ENCODE results near the gene PANK2.
"Not testable (repeated sequence)": the region's sequence is repeated elsewhere in the genome, so short reads cannot be mapped to it uniquely, and the experiment has no call there.

The PANK2 gene

GRCh38 chr20:3901028-3901705, 12.0 kb downstream of the PANK2 start:
- CTCF ChIA-PET: no interaction called here
- peak overlapping the region; percentile 60 for H3K27ac Mint-ChIP-seq
- H3K4me1 Mint-ChIP-seq: peaks cover 60% of the 10 kb centered on the region
- DNase-seq: no peak
- H3K4me3 Mint-ChIP-seq: no peak overlapping the region
- no peaks in the 10 kb centered on the region for H3K9me3 Mint-ChIP-seq
- H3K36me3 Mint-ChIP-seq: peaks cover 22% of the 10 kb centered on the region
- no peaks in the 10 kb centered on the region for H3K27me3 Mint-ChIP-seq

GRCh38 chr20:3901706-3902440, 12.7 kb downstream of the PANK2 start:
- CTCF ChIA-PET: interaction anchor here (1.0 kb wide), 1 partner anchor 87 kb away, joined by 3 read pairs; no protein-coding TSS in a partner anchor
- DNase-seq: no peak
- Mint-ChIP-seq H3K27ac (peak overlapping the region; percentile 60), H3K4me3 (no peak overlapping the region), H3K4me1 (peaks cover 60% of the 10 kb centered on the region), H3K27me3 (no peaks in the 10 kb centered on the region), H3K9me3 (no peaks in the 10 kb centered on the region), H3K36me3 (peaks cover 20% of the 10 kb centered on the region)

GRCh38 chr20:3902446-3902845, 13.3 kb downstream of the PANK2 start:
- Mint-ChIP-seq H3K27ac (no peak overlapping the region), H3K4me3 (no peak overlapping the region), H3K4me1 (peaks cover 61% of the 10 kb centered on the region), H3K9me3 (no peaks in the 10 kb centered on the region), H3K27me3 (no peaks in the 10 kb centered on the region), H3K36me3 (peaks cover 16% of the 10 kb centered on the region)
- CTCF ChIA-PET: interaction anchor here (1.0 kb wide), 1 partner anchor 86 kb away, joined by 3 read pairs; no protein-coding TSS in a partner anchor
- DNase-seq: no peak

GRCh38 chr20:3904224-3904623, 15.0 kb downstream of the PANK2 start:
- Mint-ChIP-seq H3K27me3 (no peaks in the 10 kb centered on the region), H3K9me3 (no peaks in the 10 kb centered on the region), H3K4me3 (no peak overlapping the region), H3K4me1 (peaks cover 73% of the 10 kb centered on the region), H3K27ac (no peak overlapping the region), H3K36me3 (peaks cover 32% of the 10 kb centered on the region)
- no peak for DNase-seq
- CTCF ChIA-PET: no interaction called here

GRCh38 chr20:3904857-3905256, 15.7 kb downstream of the PANK2 start:
- Mint-ChIP-seq H3K36me3 (peaks cover 34% of the 10 kb centered on the region), H3K27ac (peak overlapping the region; percentile 25), H3K27me3 (no peaks in the 10 kb centered on the region), H3K9me3 (no peaks in the 10 kb centered on the region), H3K4me3 (no peak overlapping the region), H3K4me1 (peaks cover 68% of the 10 kb centered on the region)
- no peak for DNase-seq
- CTCF ChIA-PET: no interaction called here

GRCh38 chr20:3906744-3907721, 17.8 kb downstream of the PANK2 start:
- not testable (repeated sequence) for H3K27me3 Mint-ChIP-seq, H3K9me3 Mint-ChIP-seq
- CTCF ChIA-PET: interaction anchor here (0.9 to 1.6 kb wide), 4 partner anchors 14 to 179 kb away, joined by 3 to 4 read pairs (median 3); no protein-coding TSS in a partner anchor
- DNase-seq: peak; percentile 54
- Mint-ChIP-seq H3K4me1 (peaks cover 52% of the 10 kb centered on the region), H3K4me3 (peak overlapping the region; percentile 42), H3K36me3 (peaks cover 44% of the 10 kb centered on the region), H3K27ac (peak overlapping the region; percentile 92)

GRCh38 chr20:3908667-3909066, 19.5 kb downstream of the PANK2 start:
- Mint-ChIP-seq H3K4me1 (peaks cover 44% of the 10 kb centered on the region), H3K4me3 (no peak overlapping the region), H3K27me3 (no peaks in the 10 kb centered on the region), H3K9me3 (no peaks in the 10 kb centered on the region), H3K36me3 (peaks cover 53% of the 10 kb centered on the region), H3K27ac (peak overlapping the region; percentile 24)
- DNase-seq: no peak
- CTCF ChIA-PET: no interaction called here

- CTCF ChIA-PET: no interaction called here
- no peak for DNase-seq
- H3K36me3 Mint-ChIP-seq: peaks cover 61% of the 10 kb centered on the region
- H3K27me3 Mint-ChIP-seq: no peaks in the 10 kb centered on the region
- H3K27ac Mint-ChIP-seq: peak overlapping the region; percentile 28
- no peak overlapping the region for H3K4me3 Mint-ChIP-seq
- H3K9me3 Mint-ChIP-seq: no peaks in the 10 kb centered on the region
- peaks cover 42% of the 10 kb centered on the region for H3K4me1 Mint-ChIP-seq
These were observed 20.8 kb downstream of the PANK2 start for GRCh38 chr20:3909952-3910366.

- H3K4me3 Mint-ChIP-seq: no peak overlapping the region
- no peaks in the 10 kb centered on the region for H3K27me3 Mint-ChIP-seq
- H3K27ac Mint-ChIP-seq: no peak overlapping the region
- DNase-seq: no peak
- H3K9me3 Mint-ChIP-seq: no peaks in the 10 kb centered on the region
- H3K36me3 Mint-ChIP-seq: peaks cover 65% of the 10 kb centered on the region
- CTCF ChIA-PET: no interaction called here
- peaks cover 42% of the 10 kb centered on the region for H3K4me1 Mint-ChIP-seq
These were observed 21.7 kb downstream of the PANK2 start for GRCh38 chr20:3910853-3911252.

GRCh38 chr20:3911956-3912355, 22.8 kb downstream of the PANK2 start:
- Mint-ChIP-seq H3K27me3 (no peaks in the 10 kb centered on the region), H3K27ac (no peak overlapping the region), H3K4me3 (no peak overlapping the region), H3K36me3 (peaks cover 74% of the 10 kb centered on the region), H3K4me1 (peaks cover 35% of the 10 kb centered on the region), H3K9me3 (no peaks in the 10 kb centered on the region)
- DNase-seq: no peak
- CTCF ChIA-PET: no interaction called here

GRCh38 chr20:3914446-3914845, 25.3 kb downstream of the PANK2 start:
- CTCF ChIA-PET: no interaction called here
- Mint-ChIP-seq H3K9me3 (no peaks in the 10 kb centered on the region), H3K27ac (no peak overlapping the region), H3K4me1 (peaks cover 19% of the 10 kb centered on the region), H3K27me3 (no peaks in the 10 kb centered on the region), H3K4me3 (no peak overlapping the region), H3K36me3 (peaks cover 74% of the 10 kb centered on the region)
- DNase-seq: no peak

- Mint-ChIP-seq H3K36me3 (peaks cover 68% of the 10 kb centered on the region), H3K27ac (no peak overlapping the region), H3K27me3 (no peaks in the 10 kb centered on the region), H3K9me3 (no peaks in the 10 kb centered on the region), H3K4me3 (no peak overlapping the region), H3K4me1 (peaks cover 17% of the 10 kb centered on the region)
- CTCF ChIA-PET: interaction anchor here (1.0 kb wide), 1 partner anchor 105 kb away, joined by 3 read pairs; no protein-coding TSS in a partner anchor
- no peak for DNase-seq
These were observed 26.5 kb downstream of the PANK2 start for GRCh38 chr20:3915691-3916090.

GRCh38 chr20:3916364-3916763, 27.2 kb downstream of the PANK2 start:
- Mint-ChIP-seq H3K27ac (peak overlapping the region; percentile 30), H3K27me3 (no peaks in the 10 kb centered on the region), H3K9me3 (no peaks in the 10 kb centered on the region), H3K36me3 (peaks cover 67% of the 10 kb centered on the region), H3K4me1 (peaks cover 17% of the 10 kb centered on the region), H3K4me3 (no peak overlapping the region)
- CTCF ChIA-PET: no interaction called here
- DNase-seq: no peak

- Mint-ChIP-seq H3K27ac (peak overlapping the region; percentile 64), H3K4me3 (no peak overlapping the region), H3K27me3 (no peaks in the 10 kb centered on the region), H3K36me3 (peaks cover 66% of the 10 kb centered on the region), H3K9me3 (no peaks in the 10 kb centered on the region), H3K4me1 (peaks cover 19% of the 10 kb centered on the region)
- CTCF ChIA-PET: no interaction called here
- no peak for DNase-seq
These were observed 30.2 kb downstream of the PANK2 start for GRCh38 chr20:3919352-3919751.
